NCI-H345 treated with DMSO at 0.1 percent for 48 hours (cell line): ENCODE measurements around the gene THAP7.

ENCODE experiments used
- DNase-seq: peaks from one replicate; lab custom pipeline; 2025; ENCODE audit not compliant: unreplicated experiment; lab: John Stamatoyannopoulos, UW

THAP7 gene

DNA sequence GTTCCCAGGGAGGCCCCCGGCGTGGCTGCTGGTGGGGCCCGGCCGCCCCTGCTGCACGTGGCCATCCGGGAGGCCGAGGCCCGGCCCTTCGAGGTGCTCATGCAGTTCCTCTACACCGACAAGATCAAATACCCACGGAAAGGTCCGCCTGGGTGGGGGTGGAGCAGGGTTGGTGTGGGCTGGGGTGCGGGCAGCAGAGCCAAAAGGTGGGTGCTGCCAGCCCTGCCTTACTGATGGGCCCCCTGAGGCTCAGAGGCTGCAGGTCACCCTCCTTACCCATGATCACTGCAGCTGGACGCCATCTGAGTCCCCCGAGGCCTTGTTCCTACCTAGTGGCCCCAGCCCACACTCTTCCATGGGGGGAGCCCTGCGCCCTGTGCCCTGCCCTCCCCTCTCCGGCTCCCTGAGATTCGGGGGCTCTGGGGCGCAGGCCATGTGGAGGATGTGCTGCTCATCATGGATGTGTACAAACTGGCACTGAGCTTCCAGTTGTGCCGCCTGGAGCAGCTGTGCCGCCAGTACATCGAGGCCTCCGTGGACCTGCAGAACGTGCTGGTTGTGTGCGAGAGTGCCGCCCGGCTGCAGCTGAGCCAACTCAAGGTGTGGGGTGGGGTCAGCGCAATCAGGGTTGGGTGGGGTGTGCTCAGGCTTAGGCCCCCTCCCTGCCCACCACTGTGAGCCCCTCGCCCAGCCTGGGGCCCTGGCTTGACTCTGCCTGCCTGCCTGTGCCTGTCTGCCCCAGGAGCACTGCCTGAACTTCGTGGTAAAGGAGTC is 7.6 kb downstream of the THAP7 start:
- DNase-seq: no peak

DNA sequence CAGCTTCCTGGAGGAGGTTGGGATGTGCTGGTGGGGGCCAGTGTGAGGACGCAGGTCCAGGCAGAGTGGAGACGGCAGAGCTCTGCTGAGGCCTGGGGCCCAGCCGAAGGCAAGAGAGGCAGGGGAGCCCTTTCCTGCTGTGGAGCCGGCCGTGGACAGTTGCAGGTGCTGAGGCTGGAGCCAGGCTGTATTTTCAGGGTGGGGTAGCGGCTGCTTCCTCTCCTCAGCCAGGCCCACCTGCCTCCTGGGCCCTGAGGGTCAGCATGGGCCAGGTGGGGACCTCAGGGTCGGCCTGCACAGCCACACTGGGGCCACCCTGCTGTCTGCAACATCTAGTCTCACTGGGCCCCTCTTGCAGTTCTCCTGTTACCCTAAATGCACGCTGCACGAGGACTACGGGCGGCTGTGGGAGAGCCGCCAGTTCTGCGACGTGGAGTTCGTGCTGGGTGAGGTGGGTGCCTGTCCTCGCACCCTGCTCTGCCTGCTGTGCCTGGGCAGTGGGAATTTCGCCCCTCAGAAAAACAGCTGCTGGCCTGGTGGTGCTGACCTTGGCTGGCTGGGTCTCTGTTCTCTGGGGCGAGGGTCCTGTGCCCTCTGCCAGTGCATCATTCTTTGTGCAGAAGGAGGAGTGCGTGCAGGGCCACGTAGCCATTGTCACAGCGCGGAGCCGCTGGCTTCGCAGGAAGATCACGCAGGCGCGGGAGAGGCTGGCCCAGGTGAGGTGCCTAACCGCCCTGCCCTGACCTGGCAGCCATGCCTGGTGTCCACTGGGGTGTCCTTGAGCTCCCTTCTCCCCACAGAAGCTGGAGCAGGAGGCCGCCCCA is 8.4 kb downstream of the THAP7 start:
- no peak for DNase-seq

DNA sequence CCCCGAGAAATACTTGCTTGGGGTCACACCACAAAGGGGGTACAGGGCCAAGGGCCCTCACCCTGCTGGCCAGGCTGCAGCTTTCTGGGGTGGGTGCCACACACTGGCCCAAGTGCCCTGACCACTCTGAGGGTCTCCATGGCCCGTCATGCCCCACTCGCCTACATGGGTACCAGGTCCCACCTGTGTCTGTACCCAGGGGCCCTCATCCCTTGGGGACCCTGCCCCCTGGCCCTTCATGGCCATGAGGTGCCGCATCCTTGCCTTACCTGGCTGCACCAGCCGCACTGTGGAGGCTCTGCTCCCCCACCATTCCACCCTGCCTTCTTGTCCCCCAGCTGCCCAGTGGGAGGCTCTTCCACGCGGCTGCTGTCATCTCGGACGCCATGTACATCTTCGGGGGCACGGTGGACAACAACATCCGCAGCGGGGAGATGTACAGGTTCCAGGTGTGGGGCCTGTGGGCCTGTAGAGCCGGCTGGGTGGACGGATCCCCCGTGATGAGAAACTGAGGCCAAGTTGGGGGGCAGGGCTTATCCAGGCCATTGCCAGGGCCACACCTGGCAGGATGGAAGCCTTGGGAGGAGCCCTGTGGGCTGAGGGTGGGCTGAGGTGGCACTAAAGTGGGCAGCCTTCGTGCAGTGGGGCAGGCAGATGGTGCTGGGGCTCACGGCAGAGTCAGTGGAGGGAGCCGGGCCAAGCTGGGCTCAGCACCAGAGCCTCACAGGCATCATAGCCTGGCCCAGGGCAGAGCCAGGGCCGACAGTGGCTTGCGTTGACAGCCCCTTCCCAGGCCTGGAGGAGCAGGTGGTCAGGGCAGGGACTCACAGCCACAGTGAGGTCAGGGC is 9.2 kb downstream of the THAP7 start:
- no peak for DNase-seq

DNA sequence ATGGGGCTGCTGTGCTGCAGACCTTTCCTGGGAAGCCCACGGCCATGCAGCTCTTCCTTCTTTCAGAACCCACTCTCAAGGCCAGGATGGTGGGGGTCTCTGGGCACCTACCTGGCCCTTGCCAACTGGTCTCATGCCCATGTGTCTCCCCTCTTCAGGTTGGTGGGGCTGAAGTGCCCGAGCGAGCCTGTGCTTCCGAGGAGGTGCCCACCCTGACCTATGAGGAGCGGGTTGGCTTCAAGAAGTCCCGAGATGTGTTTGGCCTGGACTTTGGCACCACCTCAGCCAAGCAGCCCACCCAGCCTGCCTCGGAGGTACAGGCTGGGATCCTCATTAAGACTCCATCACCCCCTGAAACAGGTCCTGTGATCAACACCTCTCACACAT is 9.9 kb downstream of the THAP7 start:
- DNase-seq: no peak

DNA sequence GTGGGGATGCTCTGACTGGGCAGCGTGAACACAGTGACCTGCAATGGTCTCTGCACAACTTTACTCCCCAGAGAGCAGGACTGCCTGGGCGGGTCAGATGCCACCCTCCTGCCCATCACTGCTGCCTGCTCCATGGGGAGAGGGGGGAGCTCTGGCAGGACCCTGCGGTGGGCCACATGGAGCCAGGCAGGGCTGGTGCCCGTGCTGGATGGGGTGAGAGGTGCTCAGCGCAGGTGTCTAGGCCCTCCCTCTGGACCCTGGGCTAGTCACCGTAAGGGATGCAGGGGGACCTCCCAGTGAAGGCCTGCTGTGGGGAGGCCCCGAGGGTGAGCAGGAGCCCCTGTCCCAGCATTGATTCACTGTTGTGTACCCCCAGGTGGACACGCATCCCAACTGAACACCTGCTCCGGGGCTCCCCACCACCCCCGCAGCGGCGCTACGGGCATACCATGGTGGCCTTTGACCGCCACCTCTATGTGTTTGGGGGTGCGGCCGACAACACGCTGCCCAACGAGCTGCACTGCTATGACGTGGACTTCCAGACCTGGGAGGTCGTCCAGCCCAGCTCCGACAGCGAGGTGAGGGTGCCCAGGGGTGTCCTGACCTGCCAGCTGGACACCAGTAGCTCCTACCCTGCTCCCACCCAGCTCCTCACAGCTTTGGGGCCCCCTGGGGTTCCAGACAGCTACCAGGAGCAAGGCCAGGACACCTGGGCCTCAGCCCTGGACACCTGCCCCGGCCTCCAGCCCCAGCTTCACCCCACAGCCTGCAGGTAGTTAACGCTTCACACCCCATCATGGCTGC is 10.5 kb downstream of the THAP7 start:
- DNase-seq: no peak

DNA sequence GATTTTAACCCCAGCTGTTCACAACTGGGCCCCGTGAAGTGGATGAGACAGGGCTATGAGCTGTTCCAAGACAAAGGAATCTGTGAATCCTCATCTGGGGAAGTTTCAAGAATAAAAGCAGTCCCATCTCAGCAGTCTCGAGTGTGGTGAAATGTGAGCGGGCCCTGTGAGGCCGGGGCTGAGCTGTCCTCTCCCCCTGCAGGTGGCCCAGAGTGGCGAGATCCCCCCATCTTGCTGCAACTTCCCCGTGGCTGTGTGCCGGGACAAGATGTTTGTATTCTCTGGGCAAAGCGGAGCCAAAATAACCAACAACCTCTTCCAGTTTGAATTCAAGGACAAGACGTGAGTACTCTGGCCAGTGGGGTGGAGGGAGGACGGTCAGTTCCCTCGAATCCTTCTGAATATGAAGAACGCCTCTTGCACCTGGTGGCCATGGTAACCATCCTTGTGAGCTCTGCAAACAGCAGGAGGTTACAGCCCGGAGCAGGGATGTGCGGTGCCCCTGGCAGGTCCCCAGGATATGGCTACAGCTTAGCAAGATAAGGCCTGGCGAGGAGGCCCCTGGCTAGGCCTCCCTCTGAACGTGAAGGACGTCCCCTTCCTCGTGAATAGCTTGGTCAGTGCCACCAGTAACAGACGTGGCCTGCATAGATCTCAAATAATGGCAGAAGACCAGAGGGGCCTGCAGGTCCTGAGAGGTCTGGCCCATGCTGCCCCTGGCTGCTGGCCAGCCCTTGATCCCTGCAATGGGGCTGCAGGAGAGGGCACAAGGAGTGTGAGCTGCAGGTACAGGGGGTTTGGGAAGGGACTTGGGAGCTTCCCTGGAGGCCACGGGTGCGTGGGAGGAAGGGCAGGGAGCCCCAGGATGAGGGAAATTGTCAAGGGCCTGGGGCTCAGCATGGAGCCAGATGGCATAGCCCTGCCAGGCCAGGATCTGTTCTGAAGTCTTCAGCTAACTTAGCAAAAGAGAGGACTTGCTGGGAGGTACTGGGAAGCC is 11.4 kb downstream of the THAP7 start:
- DNase-seq: no peak

DNA sequence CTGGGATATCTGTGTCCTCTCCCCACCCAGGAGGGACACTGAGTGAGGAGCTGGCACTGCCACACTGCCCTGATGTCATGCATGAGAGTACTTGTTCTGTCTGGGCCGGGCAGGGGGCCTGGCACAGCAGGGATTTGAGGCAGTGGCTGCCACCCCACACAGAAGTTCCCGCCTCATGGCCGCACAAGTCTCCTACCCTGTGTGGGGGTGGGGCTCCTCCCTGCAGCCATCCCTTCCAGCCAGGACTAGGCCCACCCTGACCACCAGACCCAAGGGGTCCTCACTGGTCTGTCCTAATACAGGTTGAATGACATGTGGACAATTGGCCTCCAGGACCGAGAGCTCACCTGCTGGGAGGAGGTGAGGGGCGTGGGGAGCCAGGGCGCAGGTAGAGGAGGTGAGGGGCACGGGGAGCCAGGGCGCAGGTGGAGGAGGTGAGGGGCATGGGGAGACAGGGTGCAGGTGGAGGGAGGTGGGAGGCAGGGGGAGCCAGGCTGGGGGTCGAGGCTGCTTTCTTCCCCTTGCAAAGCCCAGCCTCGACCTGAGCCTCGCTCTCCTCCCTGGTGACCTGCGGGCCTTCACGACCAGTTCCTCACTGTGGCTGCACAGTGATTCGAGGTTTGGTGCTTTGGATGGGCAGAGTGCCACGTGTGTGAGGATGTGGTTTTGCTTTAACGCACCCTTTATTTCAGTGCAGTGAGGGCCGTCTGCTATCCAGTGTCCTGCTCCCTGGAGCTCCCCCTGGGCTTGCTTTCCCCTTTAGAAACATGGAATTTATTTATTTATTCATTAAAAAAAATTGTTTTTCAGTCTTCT is 12.4 kb downstream of the THAP7 start:
- DNase-seq: no peak

DNA sequence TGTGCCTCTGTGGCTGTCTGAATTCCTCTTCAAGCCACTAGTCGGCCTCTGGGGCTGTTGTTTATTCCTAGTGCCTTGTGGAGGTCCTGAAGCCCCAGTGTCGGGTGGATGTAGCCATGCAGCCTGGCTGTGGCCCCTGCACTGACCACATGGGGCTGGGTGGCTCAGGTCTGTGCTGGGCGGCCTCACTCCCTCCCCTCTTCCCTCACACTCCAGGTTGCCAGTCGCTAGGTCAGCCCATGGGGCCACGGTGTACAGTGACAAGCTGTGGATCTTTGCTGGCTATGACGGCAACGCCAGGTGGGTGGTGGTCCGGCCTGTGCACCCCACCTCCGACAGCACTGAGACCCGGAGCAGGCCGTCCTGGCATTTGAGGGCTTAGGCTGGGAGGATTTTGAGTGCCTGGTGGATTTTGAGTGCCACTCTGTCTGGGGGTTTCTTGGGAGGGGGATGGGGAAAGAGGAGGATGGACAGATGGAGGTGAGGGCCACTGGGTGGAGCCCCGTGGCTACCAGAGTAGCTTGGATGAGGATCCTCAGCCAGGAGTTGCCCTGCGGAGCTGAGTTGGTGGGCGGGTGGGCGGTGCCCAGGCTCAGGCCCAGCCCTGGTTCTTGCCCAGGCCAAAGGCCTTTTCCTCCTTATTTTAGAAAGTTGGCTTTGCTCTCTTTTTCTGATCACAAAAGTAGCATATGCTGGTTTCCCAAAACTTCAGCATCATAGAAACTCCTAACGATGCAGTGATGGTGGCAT is 13.2 kb downstream of the THAP7 start:
- no peak for DNase-seq

DNA sequence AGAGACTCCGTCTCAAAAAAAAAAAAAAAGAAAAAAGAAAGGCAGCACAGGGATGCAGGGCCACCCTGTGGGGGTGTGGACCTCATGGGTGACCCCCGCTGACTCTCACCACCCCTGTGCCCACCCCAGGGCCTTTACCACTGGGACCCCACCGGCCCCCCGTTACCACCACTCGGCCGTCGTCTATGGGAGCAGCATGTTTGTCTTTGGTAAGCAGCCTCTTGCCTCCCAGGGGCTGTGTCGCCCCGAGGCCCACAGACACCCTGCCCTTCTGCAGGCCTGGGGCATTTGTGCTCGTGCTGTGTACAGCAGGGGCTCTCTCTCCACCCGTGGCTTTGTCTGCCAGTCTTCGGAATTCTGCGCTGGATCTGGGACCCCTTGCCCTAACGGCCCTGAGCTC is 14.5 kb downstream of the THAP7 start:
- no peak for DNase-seq

DNA sequence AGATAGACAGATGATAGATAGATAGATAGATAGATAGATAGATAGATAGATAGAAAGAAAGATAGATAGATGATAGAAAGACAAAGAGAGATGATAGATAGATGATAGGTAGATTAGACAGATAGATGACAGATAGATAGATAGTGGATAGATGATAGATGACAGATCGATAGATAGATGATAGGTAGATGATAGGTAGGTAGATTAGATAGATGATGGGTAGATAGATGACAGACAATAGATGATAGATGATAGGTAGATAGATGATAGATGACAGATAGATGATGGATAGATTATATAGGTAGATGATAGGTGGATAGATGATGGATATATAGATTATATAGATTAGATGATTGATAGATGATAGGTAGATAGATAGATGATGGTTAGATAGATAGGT is 15.6 kb downstream of the THAP7 start:
- no peak for DNase-seq

DNA sequence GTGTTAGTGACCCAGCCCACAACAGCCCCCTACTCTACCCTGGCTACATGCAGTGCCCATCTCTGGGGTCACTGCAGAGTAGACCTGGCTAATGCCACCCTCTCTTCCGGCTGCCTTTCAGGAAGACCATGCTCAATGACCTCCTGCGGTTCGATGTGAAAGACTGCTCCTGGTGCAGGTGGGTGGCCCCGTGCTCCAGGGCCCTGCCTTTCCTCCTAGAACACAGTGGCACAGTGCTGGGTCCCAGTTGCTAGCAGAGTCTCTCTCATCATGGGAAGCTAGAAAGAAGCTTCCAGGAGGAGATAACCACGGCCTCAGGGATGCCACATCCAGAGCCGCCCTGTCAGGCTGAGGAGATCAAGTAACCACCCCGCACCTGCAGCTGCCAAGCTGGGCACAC is 16.2 kb downstream of the THAP7 start:
- no peak for DNase-seq

DNA sequence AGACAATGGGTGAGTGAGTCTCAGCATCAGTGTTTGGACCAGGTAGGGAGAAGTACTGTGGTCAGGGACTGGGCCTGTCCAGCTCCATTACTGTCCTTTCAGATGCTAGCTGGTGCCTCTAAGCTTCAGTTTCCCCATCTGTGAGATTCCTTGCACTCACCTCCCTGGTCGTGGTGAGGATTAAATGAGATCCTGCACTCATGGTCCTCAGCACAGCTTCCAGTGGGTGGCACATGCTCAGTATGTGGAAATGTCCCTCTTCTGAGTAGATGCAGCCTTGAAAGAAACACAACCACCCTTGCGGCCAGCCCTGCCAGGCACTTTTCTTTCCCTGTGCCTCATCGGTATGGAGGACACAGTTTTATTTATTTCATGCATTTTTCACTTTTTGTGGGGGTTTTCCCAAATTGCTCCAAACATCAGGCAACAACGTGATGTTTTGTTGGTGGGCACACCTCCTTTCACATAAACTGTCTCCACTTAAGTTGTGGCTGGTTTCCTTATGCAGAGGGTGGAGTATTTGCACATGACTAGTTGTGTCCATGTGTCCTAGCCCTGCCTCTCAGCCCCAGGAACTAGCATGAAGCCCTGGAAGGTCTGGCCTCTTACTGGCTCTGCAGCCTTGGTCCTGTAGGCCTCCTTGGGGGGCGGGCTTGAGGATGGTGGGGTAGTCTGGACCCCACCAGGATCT is 18.7 kb downstream of the THAP7 start:
- DNase-seq: no peak

DNA sequence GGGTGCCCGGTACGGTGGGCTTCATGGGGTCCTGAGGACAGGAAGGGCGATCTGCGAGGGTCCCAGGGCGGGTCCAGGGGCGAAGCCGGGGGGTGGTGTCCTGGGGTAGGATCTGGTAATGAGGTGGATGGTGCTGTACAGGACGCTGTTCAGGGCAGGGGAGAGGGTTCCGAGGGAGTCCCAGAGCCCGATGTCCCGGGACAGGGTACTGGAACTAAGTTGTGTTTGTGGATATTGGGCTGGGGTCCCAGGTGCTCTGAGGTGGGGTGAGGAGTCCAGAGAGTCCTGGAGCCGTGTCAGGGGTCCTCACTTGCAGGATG is 19.4 kb downstream of the THAP7 start:
- DNase-seq: no peak

DNA sequence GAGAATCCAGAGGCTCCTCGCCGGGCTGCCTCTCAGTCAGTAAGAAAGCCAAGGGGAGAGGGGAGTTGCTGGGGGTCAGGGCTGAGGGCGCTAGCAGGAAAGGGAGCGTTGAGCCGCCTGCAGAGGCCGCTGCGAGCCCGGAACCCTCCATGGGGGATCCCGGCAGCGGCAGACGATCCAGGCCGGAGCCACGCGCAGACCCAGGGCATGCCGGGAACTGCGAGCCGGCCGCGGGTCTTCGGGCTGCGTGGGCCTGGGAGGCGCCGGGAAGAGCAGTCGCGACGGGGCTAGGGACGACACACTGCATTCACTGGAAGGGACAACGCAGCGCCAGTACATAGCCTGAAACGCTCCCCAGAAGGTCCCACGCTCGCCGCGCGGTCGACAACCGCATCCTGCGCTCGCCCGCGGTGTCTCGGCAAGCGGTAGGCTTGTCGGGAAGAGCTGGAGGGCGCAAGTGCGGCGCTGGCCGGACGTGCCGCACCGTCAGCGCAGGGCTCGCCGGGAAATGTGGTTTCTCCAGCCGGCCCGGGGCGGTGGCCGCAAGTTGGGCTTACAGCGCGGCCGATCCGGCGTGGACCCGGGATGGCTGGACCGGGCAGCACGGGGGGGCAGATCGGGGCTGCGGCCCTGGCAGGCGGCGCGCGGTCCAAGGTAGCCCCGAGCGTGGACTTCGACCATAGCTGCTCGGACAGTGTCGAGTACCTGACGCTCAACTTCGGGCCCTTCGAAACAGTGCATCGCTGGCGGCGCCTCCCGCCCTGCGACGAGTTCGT is 19.9 kb downstream of the THAP7 start, which contains the start of gene LZTR1:
TSS of gene LZTR1 (plus strand) at position 511 of the 776 bp plus-strand sequence. CDS start at position 586, 75 bp downstream.
- no peak for DNase-seq

DNA sequence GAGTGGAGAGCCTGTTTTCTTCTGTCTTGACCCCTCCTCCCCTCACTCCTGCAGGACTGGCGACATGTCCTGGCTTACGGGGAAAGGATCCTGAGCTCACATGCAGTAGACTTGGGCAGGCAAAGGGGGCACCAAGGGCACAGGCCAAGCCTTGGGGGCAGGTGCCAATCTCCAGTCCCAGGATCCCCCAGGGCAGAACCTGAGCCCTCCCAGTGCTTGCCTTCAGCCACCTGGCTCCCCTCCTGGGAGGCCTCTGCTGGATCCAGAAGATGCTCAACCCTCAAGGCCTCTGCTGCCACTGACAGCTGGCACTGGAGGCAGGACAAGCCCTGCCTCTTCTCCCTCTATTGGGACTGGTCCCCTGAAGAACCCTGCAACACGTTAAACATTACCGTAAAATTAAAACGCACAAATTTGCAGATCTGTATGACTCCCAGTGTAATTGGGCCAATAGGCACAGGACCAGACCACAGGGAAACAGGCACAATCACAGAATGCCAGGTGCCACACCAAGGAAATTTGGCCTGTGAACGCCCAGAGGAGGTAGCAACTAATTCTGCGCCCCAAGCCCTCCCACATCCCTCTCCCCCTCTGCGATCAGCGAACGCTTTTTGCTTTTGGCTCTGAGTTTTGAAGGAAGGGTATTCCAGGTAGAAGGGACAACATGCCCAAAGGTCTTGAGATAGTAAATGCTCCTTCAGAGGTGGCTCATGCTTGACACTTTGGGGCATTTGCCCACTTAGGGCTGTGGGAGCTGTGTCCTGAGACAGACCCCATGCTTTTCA is 20.8 kb downstream of the THAP7 start:
- DNase-seq: no peak

DNA sequence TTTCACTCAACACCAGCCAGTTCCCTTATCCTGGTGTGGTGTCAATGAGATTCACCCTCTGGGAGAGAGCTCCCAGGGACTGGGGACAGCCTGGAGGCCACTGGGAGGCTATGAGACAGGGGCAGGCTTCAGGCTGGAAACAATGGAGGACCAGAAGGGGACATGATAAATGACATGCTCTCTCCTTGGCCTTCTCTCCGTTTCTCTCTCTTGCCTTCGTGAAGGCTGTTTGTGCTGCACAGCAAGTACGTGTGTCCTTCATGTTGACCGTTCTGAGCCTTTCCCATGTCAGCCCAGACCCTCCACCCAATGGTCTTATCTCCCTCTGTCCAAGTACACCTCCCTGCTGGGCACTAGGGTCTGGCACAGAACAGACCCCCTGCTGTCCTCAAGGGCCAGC is 21.4 kb downstream of the THAP7 start:
- no peak for DNase-seq
